Endodermal cell (in vitro differentiated cells): ENCODE data around the gene UPK2. TPM values are rescaled to one million over a fixed set of nuclear protein-coding genes. Genes with fewer than 3 reads are reported as not detected.
A peak's percentile ranks its signal among the peaks of the same experiment; 100 is the strongest.
"Not testable (repeated sequence)": the region's sequence is repeated elsewhere in the genome, so short reads cannot be mapped to it uniquely, and the experiment has no call there.

ENCODE experiments used
- DNase-seq: peaks from one replicate; pipeline ENCODE4 v3.0.0-alpha.2; 2017
- H3K27ac ChIP-seq: 2 replicates; pipeline ENCODE4 v1.5.1; 2013; ENCODE audit warnings: mild to moderate bottlenecking, low read depth, low read length, moderate library complexity
- H3K27me3 ChIP-seq: 2 replicates; pipeline ENCODE4 v1.6.1; 2013; ENCODE audit warnings: mild to moderate bottlenecking, low read length, moderate library complexity; ENCODE audit not compliant: insufficient read depth, control insufficient read depth, poor library complexity, severe bottlenecking
- H3K36me3 ChIP-seq: 2 replicates; pipeline ENCODE4 v1.7.0; 2013; ENCODE audit warnings: mild to moderate bottlenecking, low read length, moderate library complexity; ENCODE audit not compliant: control insufficient read depth, insufficient read depth
- H3K4me1 ChIP-seq: one replicate; pipeline ENCODE4 v1.7.0; 2013; ENCODE audit warnings: low read length; ENCODE audit not compliant: control insufficient read depth, insufficient read depth
- H3K4me3 ChIP-seq: 2 replicates; pipeline ENCODE4 v1.5.1; 2013; ENCODE audit warnings: mild to moderate bottlenecking, low read length, moderate library complexity
- H3K9ac ChIP-seq: 2 replicates; pipeline ENCODE4 v1.6.1; 2013; ENCODE audit warnings: mild to moderate bottlenecking, low read length, moderate library complexity; ENCODE audit not compliant: poor library complexity, severe bottlenecking; ENCODE audit errors: extremely low read depth
- H3K9me3 ChIP-seq: 2 replicates; pipeline ENCODE4 v1.6.1; 2013; ENCODE audit warnings: mild to moderate bottlenecking, low read length, moderate library complexity; ENCODE audit not compliant: control insufficient read depth
- H3K27ac Mint-ChIP-seq: 2 replicates; pipeline ENCODE4 v1.8.0; 2020; ENCODE audit warnings: mixed read lengths
- H3K27me3 Mint-ChIP-seq: 2 replicates; pipeline ENCODE4 v1.8.0; 2021; ENCODE audit warnings: mild to moderate bottlenecking, mixed read lengths; ENCODE audit not compliant: insufficient read depth
- H3K36me3 Mint-ChIP-seq: 2 replicates; pipeline ENCODE4 v1.8.0; 2020; ENCODE audit warnings: low read depth, mixed read lengths
- H3K4me1 Mint-ChIP-seq: 2 replicates; pipeline ENCODE4 v1.8.0; 2020; ENCODE audit warnings: mixed read lengths
- H3K4me3 Mint-ChIP-seq: 2 replicates; pipeline ENCODE4 v1.8.0; 2020; ENCODE audit warnings: mild to moderate bottlenecking, moderate library complexity, mixed read lengths
- H3K9me3 Mint-ChIP-seq: 2 replicates; pipeline ENCODE4 v1.8.0; 2020; ENCODE audit warnings: mild to moderate bottlenecking, mixed read lengths
- WGBS, 2 experiments: methylation state at CpG; one replicate each; pipeline versions ENCODE4 v1.1.5 to v1.1.7; 2013; ENCODE audit warnings: missing lambda C conversion rate in 2 of 2, mixed read lengths in 1 of 2; ENCODE audit not compliant: insufficient coverage in 1 of 2, insufficient read length in 1 of 2; 5-methylcytosine and 5-hydroxymethylcytosine counted together
- total RNA-seq, 2 donors: library from RNA; stranded (reverse); fragmentation: NEBNext Ultra II Directional in 1 of 2; extraction: Animal tissue kit (Norgen Biotek cat#: 25700) in 1 of 2; gene quantifications; 2 replicates in 1 of 2; 3 replicates in 1 of 2; pipeline ENCODE4 v1.2.1, GENCODE V29; 2021
- TF ChIP-seq, protein P1 (sequence below): fragments of 200-600 bp; sonication (generic); conservative IDR thresholded peaks from 2 replicates; pipeline ENCODE4 v1.5.0; 2021; ENCODE audit warnings: antibody characterized with exemption, mild to moderate bottlenecking

UPK2 gene
- total RNA-seq, 2 donors from 2014 or later: 0.38 TPM; not detected in 1

DNA sequence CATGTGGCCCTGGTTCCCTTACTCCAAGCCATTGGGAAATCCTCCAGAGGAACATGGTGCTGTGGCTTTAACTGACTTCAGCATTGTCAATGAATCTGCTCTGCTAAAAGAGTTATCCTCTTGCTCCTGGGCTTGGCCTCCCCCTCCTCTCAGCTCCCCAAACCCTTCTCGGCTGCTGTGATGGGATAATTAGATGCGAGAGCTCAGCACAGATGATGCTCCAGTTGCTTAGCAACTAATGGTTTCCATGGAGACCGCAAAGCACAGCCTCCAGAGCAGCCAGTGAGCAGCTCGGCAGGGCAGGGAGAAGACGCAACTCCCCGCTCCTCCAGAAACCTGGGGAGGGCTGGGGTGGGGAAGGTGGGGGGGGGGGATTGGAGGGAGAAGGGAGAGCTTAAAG lies 2.8 kb upstream of the UPK2 start:
- WGBS, 2 experiments: 14% methylated on average over 6 of the region's 6 CpGs; no CpG with 5 or more reads in 1 of the 2 experiments
- Histone ChIP-seq H3K9ac (no peak overlapping the region), H3K27ac (no peak overlapping the region), H3K4me1 (no peaks in the 10 kb centered on the region), H3K36me3 (no peaks in the 10 kb centered on the region), H3K4me3 (no peak overlapping the region), H3K9me3 (no peaks in the 10 kb centered on the region), H3K27me3 (peaks cover 21% of the 10 kb centered on the region)
- H3K27me3 Mint-ChIP-seq: peaks cover 62% of the 10 kb centered on the region
- peaks cover 3% of the 10 kb centered on the region for H3K4me1 Mint-ChIP-seq
- DNase-seq: peak; percentile 81
- H3K36me3 Mint-ChIP-seq: no peaks in the 10 kb centered on the region
- TF ChIP-seq, protein P1, sequence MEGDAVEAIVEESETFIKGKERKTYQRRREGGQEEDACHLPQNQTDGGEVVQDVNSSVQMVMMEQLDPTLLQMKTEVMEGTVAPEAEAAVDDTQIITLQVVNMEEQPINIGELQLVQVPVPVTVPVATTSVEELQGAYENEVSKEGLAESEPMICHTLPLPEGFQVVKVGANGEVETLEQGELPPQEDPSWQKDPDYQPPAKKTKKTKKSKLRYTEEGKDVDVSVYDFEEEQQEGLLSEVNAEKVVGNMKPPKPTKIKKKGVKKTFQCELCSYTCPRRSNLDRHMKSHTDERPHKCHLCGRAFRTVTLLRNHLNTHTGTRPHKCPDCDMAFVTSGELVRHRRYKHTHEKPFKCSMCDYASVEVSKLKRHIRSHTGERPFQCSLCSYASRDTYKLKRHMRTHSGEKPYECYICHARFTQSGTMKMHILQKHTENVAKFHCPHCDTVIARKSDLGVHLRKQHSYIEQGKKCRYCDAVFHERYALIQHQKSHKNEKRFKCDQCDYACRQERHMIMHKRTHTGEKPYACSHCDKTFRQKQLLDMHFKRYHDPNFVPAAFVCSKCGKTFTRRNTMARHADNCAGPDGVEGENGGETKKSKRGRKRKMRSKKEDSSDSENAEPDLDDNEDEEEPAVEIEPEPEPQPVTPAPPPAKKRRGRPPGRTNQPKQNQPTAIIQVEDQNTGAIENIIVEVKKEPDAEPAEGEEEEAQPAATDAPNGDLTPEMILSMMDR: no peak
- no peak overlapping the region for H3K27ac Mint-ChIP-seq
- H3K9me3 Mint-ChIP-seq: no peaks in the 10 kb centered on the region
- H3K4me3 Mint-ChIP-seq: no peak overlapping the region

DNA sequence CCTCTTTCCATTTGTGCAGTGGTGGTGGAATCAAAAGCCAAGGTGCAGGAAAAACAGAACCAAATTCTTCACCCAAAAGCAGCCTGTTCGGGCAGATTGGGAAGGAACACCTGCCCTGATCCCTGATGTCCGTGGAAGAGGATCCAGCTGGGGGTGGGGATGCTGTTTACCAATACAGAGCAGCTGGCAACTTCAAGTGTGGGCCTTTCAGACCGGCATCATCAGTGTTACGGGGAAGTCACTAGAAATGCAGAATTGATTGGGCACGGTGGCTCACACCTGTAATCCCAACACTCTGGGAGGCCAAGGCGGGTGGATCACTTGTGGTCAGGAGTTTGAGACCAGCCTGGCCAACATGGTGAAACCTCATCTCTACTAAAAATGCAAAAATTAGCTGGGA lies 2.1 kb upstream of the UPK2 start:
- H3K4me3 Mint-ChIP-seq, H3K36me3 ChIP-seq, H3K27ac ChIP-seq, H3K9me3 ChIP-seq, H3K27ac Mint-ChIP-seq, H3K36me3 Mint-ChIP-seq, H3K9me3 Mint-ChIP-seq, H3K4me3 ChIP-seq, H3K4me1 Mint-ChIP-seq, H3K4me1 ChIP-seq, DNase-seq, H3K9ac ChIP-seq: not testable (repeated sequence)
- peaks cover 65% of the 10 kb centered on the region for H3K27me3 Mint-ChIP-seq
- peaks cover 21% of the 10 kb centered on the region for H3K27me3 ChIP-seq
- WGBS, 2 experiments: 64 to 67% methylated on average over 5 to 6 of the region's 6 CpGs

DNA sequence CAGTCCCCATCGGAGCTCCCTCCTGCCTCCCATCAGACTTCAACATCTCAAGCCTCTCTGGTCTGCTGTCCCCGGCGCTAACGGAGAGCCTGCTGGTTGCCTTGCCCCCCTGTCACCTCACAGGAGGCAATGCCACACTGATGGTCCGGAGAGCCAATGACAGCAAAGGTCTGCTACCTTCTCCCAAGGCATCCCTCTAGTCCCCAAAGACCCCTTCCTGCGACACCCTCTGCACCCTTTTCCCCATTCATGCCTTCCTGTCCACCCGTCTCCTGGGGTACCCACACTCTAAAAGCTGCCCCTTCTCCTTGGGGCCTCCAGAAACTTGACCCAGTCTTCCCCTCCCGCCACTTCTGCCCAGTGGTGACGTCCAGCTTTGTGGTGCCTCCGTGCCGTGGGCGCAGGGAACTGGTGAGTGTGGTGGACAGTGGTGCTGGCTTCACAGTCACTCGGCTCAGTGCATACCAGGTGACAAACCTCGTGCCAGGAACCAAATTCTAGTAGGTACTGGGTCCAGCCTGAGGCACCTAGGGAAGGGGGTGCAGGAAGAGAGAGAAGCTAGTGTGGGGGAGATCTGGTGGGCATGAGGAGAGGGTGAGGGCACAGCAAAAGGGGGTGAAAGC lies 860 bp downstream of the UPK2 start:
- H3K27me3 ChIP-seq: peaks cover 21% of the 10 kb centered on the region
- H3K4me3 ChIP-seq: no peak overlapping the region
- Mint-ChIP-seq H3K27me3 (peaks cover 60% of the 10 kb centered on the region), H3K4me3 (no peak overlapping the region), H3K27ac (no peak overlapping the region), H3K4me1 (peaks cover 3% of the 10 kb centered on the region), H3K36me3 (no peaks in the 10 kb centered on the region), H3K9me3 (no peaks in the 10 kb centered on the region)
- DNase-seq: no peak
- TF ChIP-seq, protein P1: no peak
- H3K9ac ChIP-seq: no peak overlapping the region
- H3K27ac ChIP-seq: no peak overlapping the region
- no peaks in the 10 kb centered on the region for H3K36me3 ChIP-seq
- WGBS, 2 experiments: 64 to 72% methylated on average over 12 to 14 of the region's 14 CpGs
- no peaks in the 10 kb centered on the region for H3K9me3 ChIP-seq
- no peaks in the 10 kb centered on the region for H3K4me1 ChIP-seq

DNA sequence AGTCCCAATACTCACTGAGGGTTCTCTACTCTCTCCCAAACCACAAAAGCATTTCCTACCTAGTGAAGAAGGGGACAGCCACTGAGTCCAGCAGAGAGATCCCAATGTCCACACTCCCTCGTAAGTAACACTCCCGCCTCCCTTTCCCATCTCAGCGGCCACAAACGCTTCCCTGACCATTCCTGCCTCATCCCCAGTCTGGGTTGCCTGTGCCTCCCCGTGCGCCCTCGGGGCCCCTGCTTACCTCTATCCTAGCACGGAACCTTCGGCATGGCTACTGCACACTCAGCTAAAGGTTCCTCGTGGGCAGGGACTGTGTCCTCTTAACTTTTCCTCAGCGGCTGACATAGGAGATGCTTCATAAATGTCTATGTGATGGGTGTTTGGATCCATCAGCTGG lies 1.5 kb downstream of the UPK2 start:
- Histone ChIP-seq H3K9me3 (no peaks in the 10 kb centered on the region), H3K36me3 (no peaks in the 10 kb centered on the region), H3K4me3 (no peak overlapping the region), H3K27me3 (peaks cover 21% of the 10 kb centered on the region), H3K27ac (no peak overlapping the region), H3K9ac (no peak overlapping the region), H3K4me1 (no peaks in the 10 kb centered on the region)
- 93 to 100% methylated on average over 4 to 11 of the region's 11 CpGs for WGBS, 2 experiments
- Mint-ChIP-seq H3K36me3 (no peaks in the 10 kb centered on the region), H3K27me3 (peaks cover 58% of the 10 kb centered on the region), H3K9me3 (no peaks in the 10 kb centered on the region), H3K4me1 (peaks cover 3% of the 10 kb centered on the region), H3K27ac (no peak overlapping the region), H3K4me3 (no peak overlapping the region)
- no peak for DNase-seq
- TF ChIP-seq, protein P1: no peak
